ENCODE data around the gene KCNQ1. TPM values are rescaled to one million over a fixed set of nuclear protein-coding genes. Genes with fewer than 3 reads are reported as not detected.
A peak's percentile ranks its signal among the peaks of the same experiment; 100 is the strongest.

The KCNQ1 gene
- polyA plus RNA-seq, 1 of the 3 experiments (the other 2 are of a cell fraction): 0.05 TPM

DNA sequence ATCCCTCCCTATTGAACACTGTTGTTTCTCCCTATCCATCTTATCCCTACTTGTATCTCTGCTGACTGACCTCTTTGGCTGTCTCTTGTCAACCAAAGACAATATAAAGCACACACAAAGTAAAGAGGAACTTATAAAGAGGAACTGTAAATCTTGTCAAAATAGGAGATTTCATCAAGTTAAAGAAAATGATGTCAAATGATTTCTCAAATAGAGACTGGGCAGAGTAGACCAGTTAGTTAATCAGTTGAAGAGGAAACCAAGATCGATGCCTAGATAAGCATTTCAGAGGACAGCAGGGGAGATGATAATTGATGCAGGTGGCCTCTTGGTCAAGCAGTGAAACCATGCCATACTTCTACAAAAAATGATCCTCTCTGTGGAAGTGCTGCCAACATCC is 232.3 kb downstream of the KCNQ1 start:
- no peak overlapping the region for H3K4me2 ChIP-seq
- H3K4me3 ChIP-seq (ENCODE audit: low read depth in 2 of 2, low read length in 1 of 2): no peak overlapping the region
- peaks cover 0 to 53% of the 10 kb centered on the region in 2 experiments; a peak in 2 of 4 replicates for H3K4me1 ChIP-seq (ENCODE audit: control insufficient read depth in 1 of 2, insufficient read depth in 2 of 2, low read depth in 1 of 2, low read length in 1 of 2)
- WGBS (ENCODE audit: low lambda C conversion rate): 19% methylated on average over 1 of the region's 1 CpG
- H3K27me3 ChIP-seq (ENCODE audit: insufficient read depth): no peaks in the 10 kb centered on the region
- DNase-seq: no peak
- 0 out of 2 replicates have a peak, but pooled peaks cover 3% of the 10 kb centered on the region for H4K20me1 ChIP-seq (ENCODE audit: insufficient read depth)
- H2AFZ ChIP-seq (ENCODE audit: low read depth): no peak overlapping the region
- peaks cover 14% of the 10 kb centered on the region for H3K79me2 ChIP-seq (ENCODE audit: insufficient read depth)
- TF ChIP-seq RCOR1 (IDR thresholded peaks at IDR 0.05; ENCODE audit: low read length) (0 out of 2 replicates have a peak, but pooled peaks have one; percentile 10), TEAD4 (IDR thresholded peaks at IDR 0.05; ENCODE audit: borderline replicate concordance, insufficient read depth) (no peak), GATA2 (CRISPR knock-in tag; IDR thresholded peaks at IDR 0.05) (peak; percentile 41; the same call in 1 of the 2 replicates)
- H3K9me2 ChIP-seq: no peaks in the 10 kb centered on the region
- H3F3A ChIP-seq (replicated peaks; ENCODE audit: insufficient read depth): no peaks in the 10 kb centered on the region
- POLR2A ChIA-PET: no interaction called here
- H3K36me3 ChIP-seq (replicated peaks in 1 of 2; ENCODE audit: control insufficient read depth in 1 of 2, insufficient read depth in 2 of 2, low read length in 1 of 2): no peaks in the 10 kb centered on the region
- H3K9me3 ChIP-seq: no peaks in the 10 kb centered on the region
- no peak overlapping the region for H3K9ac ChIP-seq
- CTCF ChIA-PET: interaction anchor here (1.0 to 9.2 kb wide), 3 partner anchors 102 to 207 kb away, joined by 3 to 64 read pairs (median 5); no protein-coding TSS in a partner anchor
- no peak overlapping the region; a peak in 1 of 4 replicates for H3K27ac ChIP-seq (ENCODE audit: low read depth in 2 of 2, low read length in 1 of 2)

- no peak overlapping the region for H3K4me2 ChIP-seq
- POLR2A ChIA-PET: interaction anchor here (0.6 to 1.1 kb wide), 2 partner anchors 22 to 100 kb away, joined by 3 to 4 read pairs; partner anchors contain the start of gene KCNQ1OT1
- no peak overlapping the region for H3K9ac ChIP-seq
- TF ChIP-seq YY1 (IDR thresholded peaks at IDR 0.05; ENCODE audit: low read depth): no peak
- no peak for TF ChIP-seq MXI1 (IDR thresholded peaks at IDR 0.05; ENCODE audit: low read depth, low read length)
- TF ChIP-seq CTCF (IDR thresholded peaks at IDR 0.05): no peak
- TF ChIP-seq RCOR1 (IDR thresholded peaks at IDR 0.05; ENCODE audit: low read length): peak; percentile 95
- TF ChIP-seq TCF12 (IDR thresholded peaks at IDR 0.05): no peak
- no peak for TF ChIP-seq ELF1 (IDR thresholded peaks at IDR 0.05)
- TF ChIP-seq NFIC (IDR thresholded peaks at IDR 0.05; ENCODE audit: borderline replicate concordance): no peak
- peak in 1 of 2 experiments; percentile 63; a peak in 1 of 4 replicates for TF ChIP-seq EP300 (IDR thresholded peaks at IDR 0.05; ENCODE audit: borderline replicate concordance in 1 of 2, low read depth in 1 of 2, low read length in 1 of 2)
- peak; percentile 69 for TF ChIP-seq GATA2 (CRISPR knock-in tag; IDR thresholded peaks at IDR 0.05)
- TF ChIP-seq FOXM1 (IDR thresholded peaks at IDR 0.05; ENCODE audit: low read depth): no peak
- no peak for TF ChIP-seq TEAD4 (IDR thresholded peaks at IDR 0.05; ENCODE audit: borderline replicate concordance, insufficient read depth)
- H3K27ac ChIP-seq (ENCODE audit: low read depth in 2 of 2, low read length in 1 of 2): no peak overlapping the region
- no peaks in the 10 kb centered on the region for H3K36me3 ChIP-seq (replicated peaks in 1 of 2; ENCODE audit: control insufficient read depth in 1 of 2, insufficient read depth in 2 of 2, low read length in 1 of 2)
- H3K27me3 ChIP-seq (ENCODE audit: insufficient read depth): no peaks in the 10 kb centered on the region
- no peak overlapping the region for H3K4me3 ChIP-seq (ENCODE audit: low read depth in 2 of 2, low read length in 1 of 2)
- peaks cover 23% of the 10 kb centered on the region for H3K79me2 ChIP-seq (ENCODE audit: insufficient read depth)
- H3K9me2 ChIP-seq: no peaks in the 10 kb centered on the region
- DNase-seq: no peak
- H3K9me3 ChIP-seq: no peaks in the 10 kb centered on the region
- CTCF ChIA-PET: interaction anchor here (1.2 to 9.2 kb wide), 5 partner anchors 17 to 210 kb away, joined by 3 to 64 read pairs (median 5); partner anchors contain the start of gene CDKN1C
- 33% methylated on average over 1 of the region's 1 CpG for WGBS (ENCODE audit: low lambda C conversion rate)
- peaks cover 0 to 43% of the 10 kb centered on the region in 2 experiments; a peak in 2 of 4 replicates for H3K4me1 ChIP-seq (ENCODE audit: control insufficient read depth in 1 of 2, insufficient read depth in 2 of 2, low read depth in 1 of 2, low read length in 1 of 2)
- H4K20me1 ChIP-seq (ENCODE audit: insufficient read depth): 0 out of 2 replicates have a peak, but pooled peaks cover 7% of the 10 kb centered on the region
- H3F3A ChIP-seq (replicated peaks; ENCODE audit: insufficient read depth): no peaks in the 10 kb centered on the region
- H2AFZ ChIP-seq (ENCODE audit: low read depth): no peak overlapping the region
These were observed 233.6 kb downstream of the KCNQ1 start for GRCh38 chr11:2678396-2678795.

Data from SK-N-SH (cell line).